Inflammatory macrophage treated with lipopolysaccharide for 1 hour (primary cell): ENCODE measurements around the gene ECHS1.
"Not testable (repeated sequence)": the region's sequence is repeated elsewhere in the genome, so short reads cannot be mapped to it uniquely, and the experiment has no call there.

ENCODE experiments used
- DNase-seq, 2 donors: peaks; one replicate each; pipeline ENCODE4 v3.0.0-alpha.2; 2020 to 2022

Gene ECHS1

GRCh38 chr10:133373174-133374090 is at the start of gene ECHS1:
TSS of gene ECHS1 (minus strand) at chr10:133373354. CDS start at chr10:133373333, 21 bp downstream.
- DNase-seq, result peak; percentile 94 to 98

GRCh38 chr10:133422223-133422806 is 49.2 kb upstream of the ECHS1 start:
- DNase-seq, result no peak

- no peak for DNase-seq
Observed at GRCh38 chr10:133421336-133422222, 48.4 kb upstream of the ECHS1 start.

GRCh38 chr10:133420579-133420978 is 47.4 kb upstream of the ECHS1 start:
- no peak for DNase-seq

GRCh38 chr10:133420028-133420427 is 46.9 kb upstream of the ECHS1 start:
- no peak for DNase-seq

- no peak for DNase-seq
Observed at GRCh38 chr10:133419211-133419950, 46.2 kb upstream of the ECHS1 start.

- no peak for DNase-seq
Observed at GRCh38 chr10:133418289-133418993, 45.3 kb upstream of the ECHS1 start.

- no peak for DNase-seq
Observed at GRCh38 chr10:133415752-133416151, 42.6 kb upstream of the ECHS1 start.

GRCh38 chr10:133414401-133414800 is 41.2 kb upstream of the ECHS1 start:
- DNase-seq, result not testable (repeated sequence)

- DNase-seq, result no peak
Observed at GRCh38 chr10:133412381-133412711, 39.2 kb upstream of the ECHS1 start.

- no peak for DNase-seq
Observed at GRCh38 chr10:133411523-133412380, 38.6 kb upstream of the ECHS1 start.

GRCh38 chr10:133405844-133406527 is 32.8 kb upstream of the ECHS1 start:
- DNase-seq, result no peak

GRCh38 chr10:133405272-133405671 is 32.1 kb upstream of the ECHS1 start:
- DNase-seq, result no peak

- peak in 1 of 2 donors; percentile 35 for DNase-seq
Observed at GRCh38 chr10:133403784-133404183, 30.6 kb upstream of the ECHS1 start.

GRCh38 chr10:133403359-133403758 is 30.2 kb upstream of the ECHS1 start:
- no peak for DNase-seq

GRCh38 chr10:133401981-133402725 is 29.0 kb upstream of the ECHS1 start:
- no peak for DNase-seq

- no peak for DNase-seq
Observed at GRCh38 chr10:133401500-133401899, 28.3 kb upstream of the ECHS1 start.

GRCh38 chr10:133400624-133401424 is 27.7 kb upstream of the ECHS1 start:
- no peak for DNase-seq
